Measurements from ENCODE around the gene DNAH1. TPM values are rescaled to one million over a fixed set of nuclear protein-coding genes. Genes with fewer than 3 reads are reported as not detected.

Gene DNAH1
- total RNA-seq, 1 donor from 2014 or later: 2.2 TPM

- Histone ChIP-seq H3K27ac (replicated peaks) (no peak overlapping the region), H3K4me1 (peaks cover 27% of the 10 kb centered on the region), H3K36me3 (peaks cover 5% of the 10 kb centered on the region), H3K9me3 (replicated peaks) (no peaks in the 10 kb centered on the region), H3K4me3 (no peak overlapping the region), H3K27me3 (ENCODE audit: low read depth) (no peaks in the 10 kb centered on the region)
- intact Hi-C loops (cut with micrococcal nuclease): no loop called here
- DNase-seq: no peak
- no peak for TF ChIP-seq CTCF (IDR thresholded peaks at IDR 0.05; ENCODE audit: borderline replicate concordance)
Observed at GRCh38 chr3:52347716-52348635, 31.9 kb downstream of the DNAH1 start.

- Histone ChIP-seq H3K4me1 (peaks cover 27% of the 10 kb centered on the region), H3K27ac (replicated peaks) (no peak overlapping the region), H3K4me3 (no peak overlapping the region), H3K36me3 (peaks cover 13% of the 10 kb centered on the region), H3K9me3 (replicated peaks) (no peaks in the 10 kb centered on the region), H3K27me3 (ENCODE audit: low read depth) (no peaks in the 10 kb centered on the region)
- intact Hi-C loops (cut with micrococcal nuclease): no loop called here
- TF ChIP-seq CTCF (IDR thresholded peaks at IDR 0.05; ENCODE audit: borderline replicate concordance): no peak
- no peak for DNase-seq
Observed at GRCh38 chr3:52349131-52349530, 33.0 kb downstream of the DNAH1 start.

GRCh38 chr3:52349611-52350395 lies 33.7 kb downstream of the DNAH1 start:
- no peaks in the 10 kb centered on the region for H3K9me3 ChIP-seq (replicated peaks)
- peaks cover 13% of the 10 kb centered on the region for H3K36me3 ChIP-seq
- intact Hi-C loops (cut with micrococcal nuclease): no loop called here
- H3K27ac ChIP-seq (replicated peaks): no peak overlapping the region
- no peak overlapping the region for H3K4me3 ChIP-seq
- no peak for DNase-seq
- no peak for TF ChIP-seq CTCF (IDR thresholded peaks at IDR 0.05; ENCODE audit: borderline replicate concordance)
- peaks cover 27% of the 10 kb centered on the region for H3K4me1 ChIP-seq
- H3K27me3 ChIP-seq (ENCODE audit: low read depth): no peaks in the 10 kb centered on the region

- H3K9me3 ChIP-seq (replicated peaks): no peaks in the 10 kb centered on the region
- intact Hi-C loops (cut with micrococcal nuclease): no loop called here
- H3K36me3 ChIP-seq: peaks cover 17% of the 10 kb centered on the region
- no peak for DNase-seq
- no peak for TF ChIP-seq CTCF (IDR thresholded peaks at IDR 0.05; ENCODE audit: borderline replicate concordance)
- H3K27me3 ChIP-seq (ENCODE audit: low read depth): no peaks in the 10 kb centered on the region
- H3K27ac ChIP-seq (replicated peaks): no peak overlapping the region
- H3K4me3 ChIP-seq: no peak overlapping the region
- peaks cover 23% of the 10 kb centered on the region for H3K4me1 ChIP-seq
Observed at GRCh38 chr3:52350416-52350815, 34.3 kb downstream of the DNAH1 start.

GRCh38 chr3:52350981-52351761 lies 35.1 kb downstream of the DNAH1 start:
- Histone ChIP-seq H3K27ac (replicated peaks) (no peak overlapping the region), H3K4me1 (peaks cover 15% of the 10 kb centered on the region), H3K4me3 (no peak overlapping the region), H3K27me3 (ENCODE audit: low read depth) (no peaks in the 10 kb centered on the region), H3K36me3 (peaks cover 23% of the 10 kb centered on the region), H3K9me3 (replicated peaks) (no peaks in the 10 kb centered on the region)
- no peak for TF ChIP-seq CTCF (IDR thresholded peaks at IDR 0.05; ENCODE audit: borderline replicate concordance)
- intact Hi-C loops (cut with micrococcal nuclease): no loop called here
- DNase-seq: no peak

All from left ventricle myocardium inferior (tissue), 1 donor.